HepG2 (cell line): ENCODE data around the gene TMEM156. TPM values are rescaled to one million over a fixed set of nuclear protein-coding genes. Genes with fewer than 3 reads are reported as not detected.

ENCODE experiments used
- ATAC-seq: fragments of 200-7000 bp; cut with Tn5 transposase; 3 replicates; pipeline ENCODE4 v1.9.1; 2020; ENCODE audit warnings: mild to moderate bottlenecking, moderate library complexity
- BruUV-seq: library from RNA; stranded (reverse); fragments of 400-500 nt; replicated peaks from 2 replicates; lab custom pipeline; 2021; lab: Mats Ljungman, UMichigan
- CTCF ChIA-PET: fragments of 300-600 bp; formaldehyde crosslinking; extraction: SDS; loops from one replicate; lab custom pipeline; 2021; ENCODE audit warnings: low total read pairs, inconsistent platforms, low intra/inter-chr PET ratio; lab: Yijun Ruan, JAX
- POLR2A ChIA-PET: fragments of 350-600 bp; sonication (Branson Sonifier 250); formaldehyde crosslinking; loops from one replicate; lab custom pipeline; 2020; ENCODE audit warnings: antibody characterized with exemption, inconsistent platforms; lab: Yijun Ruan, JAX
- DNase-seq: peaks from one replicate; pipeline ENCODE4 v3.0.0-alpha.2; 2015; ENCODE audit warnings: low spot score
- FAIRE-seq: peaks from 3 replicates; lab custom pipeline; 2011; peaks lifted over from hg19 to GRCh38; lab: Jason Lieb, UNC
- H2AFZ ChIP-seq: one replicate; pipeline ENCODE4 v1.6.1; 2011; ENCODE audit warnings: low read length, inconsistent platforms
- H3K27ac ChIP-seq: fragments of 300-600 bp; 3 replicates; pipeline ENCODE4 v1.8.0; 2011; ENCODE audit warnings: mixed run types, mild to moderate bottlenecking, mixed read lengths, low read length, inconsistent platforms; ENCODE audit not compliant: insufficient read depth; ENCODE audit errors: extremely low read length
- H3K27me3 ChIP-seq, 2 experiments: fragments of 200-600 bp in 1 of 2; 2 replicates in 1 of 2; 3 replicates in 1 of 2; pipeline versions ENCODE4 v1.6.0 to v1.8.0; 2011; ENCODE audit warnings: low read length in 2 of 2, mild to moderate bottlenecking in 2 of 2, moderate library complexity in 2 of 2, inconsistent platforms in 1 of 2; ENCODE audit not compliant: insufficient read depth in 2 of 2, control insufficient read depth in 1 of 2
- H3K36me3 ChIP-seq, 2 experiments: fragments of 200-600 bp in 1 of 2; replicated peaks in 1 of 2; 2 replicates in 1 of 2; 3 replicates in 1 of 2; pipeline versions ENCODE4 v1.5.1 to v1.8.0; 2011; ENCODE audit warnings: low read length in 2 of 2, inconsistent platforms in 1 of 2; ENCODE audit not compliant: insufficient read depth in 2 of 2, control insufficient read depth in 1 of 2
- H3K4me1 ChIP-seq: 2 replicates; pipeline ENCODE4 v1.5.1; 2012; ENCODE audit warnings: low read length, inconsistent platforms; ENCODE audit not compliant: insufficient read depth
- H3K4me2 ChIP-seq: 2 replicates; pipeline ENCODE4 v1.6.0; 2011; ENCODE audit warnings: low read depth, low read length, inconsistent platforms
- H3K4me3 ChIP-seq, 3 experiments: fragments of 200-600 bp in 1 of 3; sonication (generic), shearing (Covaris generic) in 1 of 3; replicated peaks in 1 of 3; 2 replicates each; pipeline ENCODE4 v1.5.1; 2011 to 2016; ENCODE audit warnings: low read length in 3 of 3, inconsistent platforms in 2 of 3, low read depth in 2 of 3, mild to moderate bottlenecking in 2 of 3, control low read depth in 1 of 3, mixed read lengths in 1 of 3; ENCODE audit not compliant: insufficient read depth in 1 of 3
- H3K79me2 ChIP-seq: one replicate; pipeline ENCODE4 v1.6.1; 2011; ENCODE audit warnings: low read length, inconsistent platforms; ENCODE audit not compliant: insufficient read depth
- H3K9ac ChIP-seq: 2 replicates; pipeline ENCODE4 v1.6.0; 2011; ENCODE audit warnings: mild to moderate bottlenecking, low read depth, low read length, inconsistent platforms; ENCODE audit not compliant: insufficient read depth
- H3K9me3 ChIP-seq: 2 replicates; pipeline ENCODE4 v1.5.1; 2012; ENCODE audit warnings: mild to moderate bottlenecking, low read length
- H4K20me1 ChIP-seq: 2 replicates; pipeline ENCODE4 v1.6.0; 2011; ENCODE audit warnings: inconsistent platforms, mild to moderate bottlenecking, low read length, moderate library complexity; ENCODE audit not compliant: insufficient read depth
- HNRNPH1 ChIP-seq: fragments of 200-400 bp; formaldehyde crosslinking; optimal IDR thresholded peaks from 2 replicates; pipeline ENCODE3; 2017; ENCODE audit warnings: mild to moderate bottlenecking, low read depth, low read length
- PPARG ChIP-seq: conservative IDR thresholded peaks from 2 replicates; pipeline ENCODE4 v1.6.1; 2016; ENCODE audit warnings: missing biosample characterization, missing genetic modification reagents
- REL ChIP-seq: sonication (generic); formaldehyde crosslinking; conservative IDR thresholded peaks from 2 replicates; pipeline ENCODE4 v1.8.0; 2022; ENCODE audit warnings: mild to moderate bottlenecking, missing genetic modification reagents, moderate library complexity
- SALL2 ChIP-seq: sonication (generic); formaldehyde crosslinking; IDR thresholded peaks from 2 replicates; pipeline ENCODE4 v1.8.1; 2023; ENCODE audit warnings: mild to moderate bottlenecking, missing genetic modification reagents, inconsistent platforms
- ZNF232 ChIP-seq: sonication (generic); formaldehyde crosslinking; IDR thresholded peaks from 2 replicates; pipeline ENCODE4 v1.4.0; 2020; ENCODE audit warnings: missing genetic modification reagents, borderline replicate concordance
- ZNF354B ChIP-seq: sonication (generic); formaldehyde crosslinking; IDR thresholded peaks from 2 replicates; pipeline ENCODE4 v1.8.0; 2022; ENCODE audit warnings: mild to moderate bottlenecking, missing genetic modification reagents
- ZSCAN20 ChIP-seq: sonication (generic); formaldehyde crosslinking; IDR thresholded peaks from 2 replicates; pipeline ENCODE4 v1.4.0; 2020; ENCODE audit warnings: missing genetic modification reagents, mild to moderate bottlenecking, borderline replicate concordance
- WGBS: methylation state at CpG from one replicate; pipeline ENCODE4 v1.1.6; 2017; ENCODE audit warnings: low lambda C conversion rate; 5-methylcytosine and 5-hydroxymethylcytosine counted together
- in situ Hi-C: cut with HindIII; loops from 2 replicates; pipeline ENCODE4 v1.10.0; 2017; ENCODE audit warnings: low pct_unique_long_range_greater_than_20kb; ENCODE audit not compliant: extremely low pct_ligation_motif_present
- intact Hi-C: fragments of 100-400 bp; cut with micrococcal nuclease; formaldehyde crosslinking; loops from one replicate; pipeline ENCODE4 v1.10.0; 2022; ENCODE audit not compliant: unreplicated experiment
- polyA plus RNA-seq, 8 experiments: library from polyadenylated mRNA; depleted of rRNA in 3 of 8; stranded (reverse) in 7 of 8; unstranded in 1 of 8; fragments of >200 nt; fragmentation: Illumina TruSeq in 4 of 8; extraction: Trizol in 4 of 8; gene quantifications; 2 replicates each; pipeline versions ENCODE4 v1.2.1 to v1.2.3, GENCODE V29; 2011 to 2016; ENCODE audit warnings: low read depth in 4 of 8, missing spikeins in 1 of 8, mixed read lengths in 1 of 8; ENCODE audit not compliant: insufficient read depth in 1 of 8
- total RNA-seq, 5 experiments: library from RNA; depleted of rRNA; stranded (reverse); fragments of >200 nt; fragmentation: Illumina TruSeq; extraction: Trizol; gene quantifications; 2 replicates each; pipeline ENCODE4 v1.2.3, GENCODE V29; 2016; ENCODE audit warnings: low read depth in 1 of 5
- TF ChIP-seq, protein P1 (sequence below): sonication (generic); formaldehyde crosslinking; conservative IDR thresholded peaks from 2 replicates; pipeline ENCODE4 v1.5.0; 2020; ENCODE audit warnings: missing genetic modification reagents
- TF ChIP-seq, protein P2 (sequence below), 2 experiments: sonication (generic) in 1 of 2; formaldehyde crosslinking in 1 of 2; IDR thresholded peaks; 2 replicates each; pipeline versions ENCODE4 v1.6.1 to v1.9.0; 2014 to 2022; ENCODE audit warnings: antibody characterized with exemption in 1 of 2, borderline replicate concordance in 1 of 2, inconsistent platforms in 1 of 2, low read depth in 1 of 2, missing genetic modification reagents in 1 of 2
- TF ChIP-seq, protein P3 (sequence below): sonication (generic); formaldehyde crosslinking; IDR thresholded peaks from 2 replicates; pipeline ENCODE4 v1.5.0; 2020; ENCODE audit warnings: missing genetic modification reagents, mild to moderate bottlenecking, borderline replicate concordance
- TF ChIP-seq, protein P4 (sequence below): sonication (generic); formaldehyde crosslinking; IDR thresholded peaks from 2 replicates; pipeline ENCODE4 v1.9.0; 2021; ENCODE audit warnings: missing genetic modification reagents, mild to moderate bottlenecking, borderline replicate concordance

TMEM156 gene
- total and polyA plus RNA-seq, 2 of the 13 experiments (the other 11 are each of a cell fraction or from before 2014, with no cell fraction given) = 1.6 TPM; not detected in 1

DNA sequence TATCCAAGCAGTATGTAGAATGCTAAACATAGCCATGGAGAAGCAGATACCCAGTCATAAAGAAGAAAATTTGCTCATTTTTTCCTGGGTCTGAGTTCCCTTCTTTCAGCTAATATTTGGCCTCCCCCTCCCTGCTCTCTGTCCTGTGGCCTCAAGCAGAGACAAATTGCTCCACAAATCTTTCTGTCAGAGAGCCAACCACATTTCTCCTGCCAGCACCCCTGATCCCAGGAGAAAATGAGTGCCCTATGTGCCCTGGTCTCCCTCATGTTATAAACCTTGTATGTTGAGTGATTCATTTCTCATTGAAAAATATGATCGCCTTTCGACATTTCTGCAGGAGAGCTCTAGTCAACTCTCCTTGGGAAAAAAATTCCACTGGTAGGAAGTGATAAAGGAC lies 82.0 kb downstream of the TMEM156 start:
- intact Hi-C loops (no loop called here), in situ Hi-C loops (no loop called here)
- H3K9me3 ChIP-seq = no peaks in the 10 kb centered on the region
- H3K4me1 ChIP-seq = peaks cover 16% of the 10 kb centered on the region
- H3K36me3 ChIP-seq = peaks cover 0 to 4% of the 10 kb centered on the region in 2 experiments; a peak in 2 of 5 replicates
- FAIRE-seq (no peak), ATAC-seq (no peak), DNase-seq (no peak)
- H3K27me3 ChIP-seq = no peaks in the 10 kb centered on the region
- H2AFZ ChIP-seq = no peak overlapping the region
- BruUV-seq = no TSS peak
- H3K4me3 ChIP-seq = no peak overlapping the region
- TF ChIP-seq HNRNPH1 = no peak
- TF ChIP-seq SALL2 (CRISPR knock-in tag) = no peak
- TF ChIP-seq, protein P1, sequence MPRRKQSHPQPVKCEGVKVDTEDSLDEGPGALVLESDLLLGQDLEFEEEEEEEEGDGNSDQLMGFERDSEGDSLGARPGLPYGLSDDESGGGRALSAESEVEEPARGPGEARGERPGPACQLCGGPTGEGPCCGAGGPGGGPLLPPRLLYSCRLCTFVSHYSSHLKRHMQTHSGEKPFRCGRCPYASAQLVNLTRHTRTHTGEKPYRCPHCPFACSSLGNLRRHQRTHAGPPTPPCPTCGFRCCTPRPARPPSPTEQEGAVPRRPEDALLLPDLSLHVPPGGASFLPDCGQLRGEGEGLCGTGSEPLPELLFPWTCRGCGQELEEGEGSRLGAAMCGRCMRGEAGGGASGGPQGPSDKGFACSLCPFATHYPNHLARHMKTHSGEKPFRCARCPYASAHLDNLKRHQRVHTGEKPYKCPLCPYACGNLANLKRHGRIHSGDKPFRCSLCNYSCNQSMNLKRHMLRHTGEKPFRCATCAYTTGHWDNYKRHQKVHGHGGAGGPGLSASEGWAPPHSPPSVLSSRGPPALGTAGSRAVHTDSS (CRISPR knock-in tag) = no peak
- no peak for TF ChIP-seq ZNF232
- TF ChIP-seq, protein P2, sequence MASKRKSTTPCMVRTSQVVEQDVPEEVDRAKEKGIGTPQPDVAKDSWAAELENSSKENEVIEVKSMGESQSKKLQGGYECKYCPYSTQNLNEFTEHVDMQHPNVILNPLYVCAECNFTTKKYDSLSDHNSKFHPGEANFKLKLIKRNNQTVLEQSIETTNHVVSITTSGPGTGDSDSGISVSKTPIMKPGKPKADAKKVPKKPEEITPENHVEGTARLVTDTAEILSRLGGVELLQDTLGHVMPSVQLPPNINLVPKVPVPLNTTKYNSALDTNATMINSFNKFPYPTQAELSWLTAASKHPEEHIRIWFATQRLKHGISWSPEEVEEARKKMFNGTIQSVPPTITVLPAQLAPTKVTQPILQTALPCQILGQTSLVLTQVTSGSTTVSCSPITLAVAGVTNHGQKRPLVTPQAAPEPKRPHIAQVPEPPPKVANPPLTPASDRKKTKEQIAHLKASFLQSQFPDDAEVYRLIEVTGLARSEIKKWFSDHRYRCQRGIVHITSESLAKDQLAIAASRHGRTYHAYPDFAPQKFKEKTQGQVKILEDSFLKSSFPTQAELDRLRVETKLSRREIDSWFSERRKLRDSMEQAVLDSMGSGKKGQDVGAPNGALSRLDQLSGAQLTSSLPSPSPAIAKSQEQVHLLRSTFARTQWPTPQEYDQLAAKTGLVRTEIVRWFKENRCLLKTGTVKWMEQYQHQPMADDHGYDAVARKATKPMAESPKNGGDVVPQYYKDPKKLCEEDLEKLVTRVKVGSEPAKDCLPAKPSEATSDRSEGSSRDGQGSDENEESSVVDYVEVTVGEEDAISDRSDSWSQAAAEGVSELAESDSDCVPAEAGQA (IDR thresholded peaks at IDR 0.05; ENCODE audit: low read depth) = no peak
- TF ChIP-seq, protein P2 (CRISPR knock-in tag; IDR thresholded peaks at IDR 0.05; ENCODE audit: borderline replicate concordance) = no peak
- TF ChIP-seq, protein P3, sequence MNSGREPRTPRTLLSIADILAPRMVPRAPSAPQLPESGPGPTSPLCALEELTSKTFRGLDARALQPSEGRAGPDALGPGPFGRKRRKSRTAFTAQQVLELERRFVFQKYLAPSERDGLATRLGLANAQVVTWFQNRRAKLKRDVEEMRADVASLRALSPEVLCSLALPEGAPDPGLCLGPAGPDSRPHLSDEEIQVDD (CRISPR knock-in tag) = no peak
- TF ChIP-seq ZNF354B (CRISPR knock-in tag) = no peak
- TF ChIP-seq, protein P4, sequence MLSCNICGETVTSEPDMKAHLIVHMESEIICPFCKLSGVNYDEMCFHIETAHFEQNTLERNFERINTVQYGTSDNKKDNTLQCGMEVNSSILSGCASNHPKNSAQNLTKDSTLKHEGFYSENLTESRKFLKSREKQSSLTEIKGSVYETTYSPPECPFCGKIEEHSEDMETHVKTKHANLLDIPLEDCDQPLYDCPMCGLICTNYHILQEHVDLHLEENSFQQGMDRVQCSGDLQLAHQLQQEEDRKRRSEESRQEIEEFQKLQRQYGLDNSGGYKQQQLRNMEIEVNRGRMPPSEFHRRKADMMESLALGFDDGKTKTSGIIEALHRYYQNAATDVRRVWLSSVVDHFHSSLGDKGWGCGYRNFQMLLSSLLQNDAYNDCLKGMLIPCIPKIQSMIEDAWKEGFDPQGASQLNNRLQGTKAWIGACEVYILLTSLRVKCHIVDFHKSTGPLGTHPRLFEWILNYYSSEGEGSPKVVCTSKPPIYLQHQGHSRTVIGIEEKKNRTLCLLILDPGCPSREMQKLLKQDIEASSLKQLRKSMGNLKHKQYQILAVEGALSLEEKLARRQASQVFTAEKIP (CRISPR knock-in tag) = no peak
- TF ChIP-seq ZSCAN20 (CRISPR knock-in tag) = no peak
- TF ChIP-seq REL (CRISPR knock-in tag) = no peak
- no peak for TF ChIP-seq PPARG (CRISPR knock-in tag)
- no peak overlapping the region for H3K27ac ChIP-seq
- no peak overlapping the region for H3K4me2 ChIP-seq
- POLR2A ChIA-PET = interaction anchor here (1.0 kb wide), 1 partner anchor 17 kb away, joined by 3 read pairs; no protein-coding TSS in a partner anchor
- no peaks in the 10 kb centered on the region for H4K20me1 ChIP-seq
- CTCF ChIA-PET = no interaction called here
- 91% methylated on average over 2 of the region's 2 CpGs for WGBS
- no peaks in the 10 kb centered on the region for H3K79me2 ChIP-seq
- H3K9ac ChIP-seq = no peak overlapping the region
